Endothelial cell of umbilical vein (primary cell): ENCODE data around the gene CCDC184. TPM values are rescaled to one million over a fixed set of nuclear protein-coding genes. Genes with fewer than 3 reads are reported as not detected.

ENCODE experiments used
- BruUV-seq: library from RNA; stranded (reverse); fragments of 400-500 nt; replicated peaks from 2 replicates; lab custom pipeline; 2021; lab: Mats Ljungman, UMichigan
- CTCF ChIA-PET: fragments of 300-600, 350-600 bp; sonication (Branson Sonifier 250); formaldehyde crosslinking; loops from one replicate; lab custom pipeline; 2021; ENCODE audit warnings: antibody characterized with exemption, inconsistent platforms; lab: Charles Lee
- POLR2A ChIA-PET: fragments of 300-600, 350-600 bp; sonication (Branson Sonifier 250); formaldehyde crosslinking; loops from one replicate; lab custom pipeline; 2021; ENCODE audit warnings: antibody characterized with exemption, inconsistent platforms; lab: Charles Lee
- DNase-seq: peaks from one replicate; pipeline ENCODE4 v3.0.0-alpha.2; 2011; ENCODE audit warnings: low read depth, low spot score
- FAIRE-seq: peaks from 2 replicates; lab custom pipeline; 2011; peaks lifted over from hg19 to GRCh38; lab: Jason Lieb, UNC
- H2AFZ ChIP-seq: 2 replicates; pipeline ENCODE4 v1.6.0; 2012; ENCODE audit warnings: low read depth, low read length, control low read depth, inconsistent platforms
- H3K27ac ChIP-seq: 2 replicates; pipeline ENCODE4 v1.5.1; 2011; ENCODE audit warnings: low read depth, mild to moderate bottlenecking, control low read depth, low read length, moderate library complexity; ENCODE audit not compliant: insufficient read depth
- H3K27me3 ChIP-seq, 2 experiments: 2 replicates each; pipeline versions ENCODE4 v1.6.0 to v1.6.1; 2011; ENCODE audit warnings: low read length in 2 of 2, mixed read lengths in 1 of 2; ENCODE audit not compliant: control insufficient read depth in 2 of 2, insufficient read depth in 2 of 2
- H3K36me3 ChIP-seq, 2 experiments: 2 replicates in 1 of 2; 3 replicates in 1 of 2; pipeline ENCODE4 v1.5.1; 2011; ENCODE audit warnings: low read length in 2 of 2, mild to moderate bottlenecking in 1 of 2, moderate library complexity in 1 of 2; ENCODE audit not compliant: control insufficient read depth in 2 of 2, insufficient read depth in 2 of 2; ENCODE audit errors: extremely low read depth in 1 of 2
- H3K4me1 ChIP-seq: 3 replicates; pipeline ENCODE4 v1.5.1; 2011; ENCODE audit warnings: mild to moderate bottlenecking, low read length; ENCODE audit not compliant: control insufficient read depth, insufficient read depth; ENCODE audit errors: extremely low read depth
- H3K4me2 ChIP-seq: 2 replicates; pipeline ENCODE4 v1.6.1; 2011; ENCODE audit warnings: low read length, control low read depth, mixed read lengths; ENCODE audit not compliant: insufficient read depth
- H3K4me3 ChIP-seq, 3 experiments: fragments of 200-600 bp in 1 of 3; sonication (generic), shearing (Covaris generic) in 1 of 3; replicated peaks in 1 of 3; 2 replicates each; pipeline ENCODE4 v1.5.1; 2011 to 2016; ENCODE audit warnings: control low read depth in 3 of 3, low read length in 3 of 3, mild to moderate bottlenecking in 2 of 3, inconsistent platforms in 1 of 3, low read depth in 1 of 3, moderate library complexity in 1 of 3; ENCODE audit not compliant: insufficient read depth in 1 of 3
- H3K79me2 ChIP-seq: 2 replicates; pipeline ENCODE4 v1.6.0; 2012; ENCODE audit warnings: low read length, inconsistent platforms; ENCODE audit not compliant: control insufficient read depth, insufficient read depth
- H3K9ac ChIP-seq: replicated peaks from 2 replicates; pipeline ENCODE3; 2011; ENCODE audit warnings: low read length, control low read depth; ENCODE audit not compliant: insufficient read depth; ENCODE audit errors: extremely low read depth
- H3K9me1 ChIP-seq: replicated peaks from 3 replicates; pipeline ENCODE4 v1.6.0; 2011; ENCODE audit warnings: mild to moderate bottlenecking, low read length; ENCODE audit not compliant: control insufficient read depth, insufficient read depth; ENCODE audit errors: extremely low read depth
- H3K9me3 ChIP-seq: replicated peaks from 2 replicates; pipeline ENCODE4 v1.5.1; 2012; ENCODE audit warnings: low read length, inconsistent platforms; ENCODE audit not compliant: control insufficient read depth, insufficient read depth
- H4K20me1 ChIP-seq: replicated peaks from 2 replicates; pipeline ENCODE3; 2011; ENCODE audit warnings: mild to moderate bottlenecking, low read length; ENCODE audit not compliant: control insufficient read depth, insufficient read depth; ENCODE audit errors: extremely low read depth
- CTCF ChIP-seq, 2 donors: IDR thresholded peaks; 1 replicate in 1 of 2; 2 replicates in 1 of 2; pipeline ENCODE4 v1.5.1; 2011; ENCODE audit warnings: low read length in 2 of 2, mild to moderate bottlenecking in 2 of 2, moderate library complexity in 2 of 2, control low read depth in 1 of 2, inconsistent platforms in 1 of 2, low read depth in 1 of 2; ENCODE audit not compliant: insufficient read depth in 1 of 2; ENCODE audit errors: extremely low read depth in 1 of 2
- EZH2 ChIP-seq: IDR thresholded peaks from 2 replicates; pipeline ENCODE4 v1.6.1; 2012; ENCODE audit warnings: borderline replicate concordance, low read depth, mild to moderate bottlenecking, moderate library complexity, low read length, inconsistent platforms; ENCODE audit not compliant: severe bottlenecking
- FOS ChIP-seq: IDR thresholded peaks from 2 replicates; pipeline ENCODE4 v1.6.1; 2011; ENCODE audit warnings: mild to moderate bottlenecking, low read length, moderate library complexity, borderline replicate concordance; ENCODE audit not compliant: insufficient read depth
- GATA2 ChIP-seq: IDR thresholded peaks from 2 replicates; pipeline ENCODE4 v1.7.0; 2011; ENCODE audit warnings: low read depth, mild to moderate bottlenecking, moderate library complexity, mixed read lengths, low read length; ENCODE audit not compliant: insufficient read length, insufficient read depth
- JUN ChIP-seq: IDR thresholded peaks from 2 replicates; pipeline ENCODE4 v1.6.1; 2011; ENCODE audit warnings: borderline replicate concordance, low read depth; ENCODE audit not compliant: insufficient read length, insufficient read depth
- MAX ChIP-seq: IDR thresholded peaks from 2 replicates; pipeline ENCODE4 v1.6.1; 2011; ENCODE audit not compliant: insufficient read depth, insufficient read length
- MYC ChIP-seq: IDR thresholded peaks from one replicate; pipeline ENCODE4 v1.6.1; 2011; ENCODE audit warnings: mild to moderate bottlenecking, low read depth, low read length
- POLR2A ChIP-seq: IDR thresholded peaks from 2 replicates; pipeline ENCODE4 v1.6.1; 2012; ENCODE audit warnings: low read depth, mild to moderate bottlenecking, control low read depth, low read length
- POLR2AphosphoS5 ChIP-seq: IDR thresholded peaks from 2 replicates; pipeline ENCODE4 v1.6.1; 2012; ENCODE audit warnings: low read depth, mild to moderate bottlenecking, control low read depth, low read length, moderate library complexity; ENCODE audit not compliant: insufficient read depth
- dilution Hi-C: fragments of 300-500 bp; cut with MboI; formaldehyde crosslinking; loops from one replicate; pipeline ENCODE4 v1.15.0; 2019; ENCODE audit warnings: low sequenced_read_pairs; ENCODE audit not compliant: extremely low pct_ligation_motif_present
- intact Hi-C: fragments of 100-400 bp; cut with micrococcal nuclease; formaldehyde crosslinking; loops from one replicate; pipeline ENCODE4 v1.10.0; 2022
- polyA plus RNA-seq, 4 experiments: library from polyadenylated mRNA; depleted of rRNA in 3 of 4; stranded (reverse) in 3 of 4; unstranded in 1 of 4; fragments of >200 nt; gene quantifications; 2 replicates each; pipeline versions ENCODE4 v1.2.1 to v1.2.3, GENCODE V29; 2011 to 2012; ENCODE audit warnings: missing spikeins in 1 of 4
- total RNA-seq: library from RNA; stranded (reverse); gene quantifications from 2 replicates; pipeline ENCODE4 v1.2.3, GENCODE V29; 2021

Gene CCDC184
- total and polyA plus RNA-seq, 2 donors (not counting 3 experiments of a cell fraction or from before 2014, with no cell fraction given): 0.18 to 0.39 TPM

GRCh38 chr12:48199774-48200221, 16.4 kb downstream of the CCDC184 start:
- H3K9me3 ChIP-seq: no peaks in the 10 kb centered on the region
- ChIA-PET POLR2A (no interaction called here), CTCF (interaction anchor here (1.0 to 3.5 kb wide), 7 partner anchors 13 to 419 kb away, joined by 3 to 19 read pairs (median 4); partner anchors contain the start of genes ASB8 and TMEM106C)
- TF ChIP-seq FOS: no peak
- no peak for TF ChIP-seq POLR2AphosphoS5
- no peak for TF ChIP-seq GATA2
- no peak overlapping the region for H3K4me2 ChIP-seq
- peaks cover 8% of the 10 kb centered on the region for H3K4me1 ChIP-seq
- intact Hi-C loops: loop anchor here (5.0 to 10.0 kb wide), 2 partner anchors 145 to 197 kb away; partner anchors contain the start of gene COL2A1
- no peak overlapping the region for H3K27ac ChIP-seq
- H4K20me1 ChIP-seq: no peaks in the 10 kb centered on the region
- no peak for FAIRE-seq
- DNase-seq: no peak
- no peaks in the 10 kb centered on the region for H3K36me3 ChIP-seq
- BruUV-seq: no TSS peak
- no peak overlapping the region for H2AFZ ChIP-seq
- H3K79me2 ChIP-seq: no peaks in the 10 kb centered on the region
- dilution Hi-C loops: no loop called here
- no peaks in the 10 kb centered on the region for H3K9me1 ChIP-seq
- H3K27me3 ChIP-seq: peaks cover 0 to 5% of the 10 kb centered on the region in 2 experiments
- no peak overlapping the region for H3K4me3 ChIP-seq
- no peak overlapping the region for H3K9ac ChIP-seq

GRCh38 chr12:48201091-48201490, 17.6 kb downstream of the CCDC184 start:
- POLR2A ChIA-PET: no interaction called here
- FAIRE-seq (no peak), DNase-seq (no peak)
- intact Hi-C loops (no loop called here), dilution Hi-C loops (no loop called here)
- Histone ChIP-seq H3K79me2 (no peaks in the 10 kb centered on the region), H3K9me3 (no peaks in the 10 kb centered on the region), H3K4me3 (no peak overlapping the region), H3K27me3 (no peaks in the 10 kb centered on the region), H3K9me1 (no peaks in the 10 kb centered on the region), H3K36me3 (no peaks in the 10 kb centered on the region), H3K27ac (no peak overlapping the region), H3K9ac (no peak overlapping the region), H4K20me1 (no peaks in the 10 kb centered on the region), H3K4me1 (peaks cover 8% of the 10 kb centered on the region), H2AFZ (no peak overlapping the region), H3K4me2 (no peak overlapping the region)
- no TSS peak for BruUV-seq
- TF ChIP-seq CTCF (IDR thresholded peaks at IDR 0.05; ENCODE audit: extremely low read depth in 1 of 2, insufficient read depth in 1 of 2, low read depth in 1 of 2, low read length in 2 of 2) (no peak), POLR2AphosphoS5 (no peak), FOS (no peak), POLR2A (no peak), EZH2 (no peak), JUN (no peak), MYC (no peak), GATA2 (no peak), MAX (no peak)
- CTCF ChIA-PET: interaction anchor here (1.2 kb wide), 1 partner anchor 12 kb away, joined by 4 read pairs; no protein-coding TSS in a partner anchor
